GM19395 (cell line): Measurements from ENCODE around the gene BRICD5.

ENCODE experiments used
- ATAC-seq: cut with Tn5 transposase; IDR thresholded peaks from one replicate; pipeline ENCODE4 v1.9.1; 2021; ENCODE audit warnings: mild to moderate bottlenecking, moderate library complexity; ENCODE audit not compliant: unreplicated experiment

BRICD5 gene

GRCh38 chr16:2237493-2238149 is 27.0 kb upstream of the BRICD5 start:
- no peak for ATAC-seq

GRCh38 chr16:2237102-2237482 is 26.4 kb upstream of the BRICD5 start:
- no peak for ATAC-seq

GRCh38 chr16:2236337-2237101 is 25.9 kb upstream of the BRICD5 start, which contains the start of gene DNASE1L2:
DNASE1L2 (plus strand) TSS chr16:2236444; CDS start chr16:2236817, 373 bp downstream.
- ATAC-seq, result no peak

- ATAC-seq, result no peak
Measured at GRCh38 chr16:2235695-2236336, 25.2 kb upstream of the BRICD5 start.

GRCh38 chr16:2235234-2235651 is 24.6 kb upstream of the BRICD5 start:
- ATAC-seq, result no peak

GRCh38 chr16:2234813-2235170 is 24.1 kb upstream of the BRICD5 start:
- no peak for ATAC-seq

- ATAC-seq, result no peak
Measured at GRCh38 chr16:2233872-2234812, 23.5 kb upstream of the BRICD5 start.

GRCh38 chr16:2233046-2233775 is 22.5 kb upstream of the BRICD5 start:
- ATAC-seq, result no peak

GRCh38 chr16:2232094-2232990 is 21.7 kb upstream of the BRICD5 start:
- ATAC-seq, result no peak

GRCh38 chr16:2231016-2231931 is 20.6 kb upstream of the BRICD5 start:
- no peak for ATAC-seq

GRCh38 chr16:2230376-2230775 is 19.7 kb upstream of the BRICD5 start:
- no peak for ATAC-seq

GRCh38 chr16:2229632-2230250 is 19.1 kb upstream of the BRICD5 start:
- no peak for ATAC-seq

- no peak for ATAC-seq
Measured at GRCh38 chr16:2229091-2229490, 18.4 kb upstream of the BRICD5 start.

- no peak for ATAC-seq
Measured at GRCh38 chr16:2228161-2228824, 17.6 kb upstream of the BRICD5 start.

- no peak for ATAC-seq
Measured at GRCh38 chr16:2226918-2227317, 16.3 kb upstream of the BRICD5 start.

- no peak for ATAC-seq
Measured at GRCh38 chr16:2226245-2226793, 15.7 kb upstream of the BRICD5 start.

- peak; percentile 21 for ATAC-seq
Measured at GRCh38 chr16:2223942-2224486, 13.4 kb upstream of the BRICD5 start.
